T47D (cell line): ENCODE measurements around the gene MAP1A.
A peak's percentile ranks its signal among the peaks of the same experiment; 100 is the strongest.

Experiments used
- DNase-seq, 2 experiments: peaks; one replicate each; pipeline versions ENCODE4 v3.0.0 to v3.0.0-alpha.2; 2011 to 2012; ENCODE audit warnings: low read depth in 1 of 2, low spot score in 1 of 2
- JUND ChIP-seq: IDR thresholded peaks from 2 replicates; pipeline ENCODE4 v1.6.1; 2012; ENCODE audit warnings: low read depth
- in situ Hi-C: cut with HindIII; loops from 2 replicates; pipeline ENCODE4 v1.10.0; 2016; ENCODE audit warnings: low sequenced_read_pairs, low pct_unique_long_range_greater_than_20kb

The MAP1A gene

GRCh38 chr15:43493703-43494472, 23.5 kb upstream of the MAP1A start:
- DNase-seq, result no peak
- TF ChIP-seq JUND, result no peak
- in situ Hi-C loops, result no loop called here

GRCh38 chr15:43498990-43499389, 18.4 kb upstream of the MAP1A start:
- in situ Hi-C loops, result no loop called here
- DNase-seq, result peak in 1 of 2 experiments; percentile 14

GRCh38 chr15:43499635-43500034, 17.8 kb upstream of the MAP1A start:
- TF ChIP-seq JUND, result no peak
- in situ Hi-C loops, result no loop called here
- no peak for DNase-seq

More at GRCh38 chr15:43498990-43499389, 18.4 kb upstream of the MAP1A start:
- no peak for TF ChIP-seq JUND

- no peak for TF ChIP-seq JUND
- DNase-seq, result no peak
- in situ Hi-C loops, result no loop called here
Observed at GRCh38 chr15:43505738-43506137, 11.7 kb upstream of the MAP1A start.

GRCh38 chr15:43508421-43508820, 9.0 kb upstream of the MAP1A start:
- no peak for DNase-seq
- in situ Hi-C loops, result no loop called here
- no peak for TF ChIP-seq JUND

- TF ChIP-seq JUND, result no peak
- DNase-seq, result no peak
- in situ Hi-C loops, result no loop called here
Observed at GRCh38 chr15:43508991-43509659, 8.3 kb upstream of the MAP1A start.

- no peak for TF ChIP-seq JUND
- in situ Hi-C loops, result no loop called here
- no peak for DNase-seq
Observed at GRCh38 chr15:43509660-43510199, 7.7 kb upstream of the MAP1A start.

- in situ Hi-C loops, result no loop called here
- DNase-seq, result peak; percentile 80 to 98
- no peak for TF ChIP-seq JUND
Observed at GRCh38 chr15:43510200-43511011, 7.0 kb upstream of the MAP1A start.

- TF ChIP-seq JUND, result no peak
- peak in 1 of 2 experiments; percentile 72 for DNase-seq
- in situ Hi-C loops, result no loop called here
Observed at GRCh38 chr15:43511012-43511885, 6.2 kb upstream of the MAP1A start.

GRCh38 chr15:43513550-43513949, 3.9 kb upstream of the MAP1A start:
- no peak for TF ChIP-seq JUND
- DNase-seq, result no peak
- in situ Hi-C loops, result no loop called here

GRCh38 chr15:43514241-43515057, 3.0 kb upstream of the MAP1A start:
- in situ Hi-C loops, result no loop called here
- no peak for TF ChIP-seq JUND
- DNase-seq, result peak in 1 of 2 experiments; percentile 29
